OCI-LY1 (cell line): ENCODE measurements around the gene PLEKHH2.

Experiments used
- H2AFZ ChIP-seq: fragments of 200-600 bp; sonication (generic), shearing (Covaris generic); 2 replicates; pipeline ENCODE4 v1.6.0; 2014; ENCODE audit warnings: antibody characterized with exemption, mild to moderate bottlenecking, low read length
- H3F3A ChIP-seq: fragments of 200-600 bp; sonication (generic), shearing (Covaris generic); 2 replicates; pipeline ENCODE4 v1.6.0; 2014; ENCODE audit warnings: mild to moderate bottlenecking, antibody characterized with exemption, low read length, moderate library complexity; ENCODE audit not compliant: insufficient read depth
- H3K27ac ChIP-seq: fragments of 200-600 bp; sonication (generic); 2 replicates; pipeline ENCODE4 v1.5.1; 2014; ENCODE audit warnings: low read length, mixed run types, mild to moderate bottlenecking, low read depth; ENCODE audit not compliant: poor library complexity, severe bottlenecking
- H3K27me3 ChIP-seq: fragments of 200-600 bp; sonication (generic); 2 replicates; pipeline ENCODE4 v1.6.0; 2014; ENCODE audit warnings: antibody characterized with exemption, mild to moderate bottlenecking, low read length, moderate library complexity; ENCODE audit not compliant: insufficient read depth
- H3K36me3 ChIP-seq: fragments of 200-600 bp; sonication (generic); 2 replicates; pipeline ENCODE4 v1.6.1; 2014; ENCODE audit warnings: mild to moderate bottlenecking, antibody characterized with exemption, low read length, moderate library complexity, mixed read lengths; ENCODE audit not compliant: insufficient read depth
- H3K4me1 ChIP-seq: fragments of 200-600 bp; sonication (generic); 2 replicates; pipeline ENCODE4 v1.5.1; 2014; ENCODE audit warnings: mild to moderate bottlenecking, low read length, moderate library complexity; ENCODE audit not compliant: insufficient read depth, severe bottlenecking
- H3K4me2 ChIP-seq: fragments of 200-600 bp; sonication (generic), shearing (Covaris generic); 2 replicates; pipeline ENCODE4 v1.6.1; 2014; ENCODE audit warnings: low read length
- H3K4me3 ChIP-seq: fragments of 200-600 bp; sonication (generic); 2 replicates; pipeline ENCODE4 v1.5.1; 2014; ENCODE audit warnings: low read length, low read depth, mild to moderate bottlenecking, mixed read lengths; ENCODE audit not compliant: poor library complexity, severe bottlenecking
- H3K79me2 ChIP-seq: fragments of 200-600 bp; shearing (Covaris generic); 2 replicates; pipeline ENCODE4 v1.6.1; 2016; ENCODE audit warnings: mixed run types, low read length, mixed read lengths; ENCODE audit not compliant: insufficient read depth
- H3K9ac ChIP-seq: fragments of 200-600 bp; sonication (generic), shearing (Covaris generic); 2 replicates; pipeline ENCODE4 v1.6.1; 2014; ENCODE audit warnings: mild to moderate bottlenecking, low read length, mixed read lengths
- H3K9me2 ChIP-seq: fragments of 200-600 bp; sonication (generic), shearing (Covaris generic); 2 replicates; pipeline ENCODE4 v1.6.1; 2014; ENCODE audit warnings: low read depth, mild to moderate bottlenecking, low read length, mixed read lengths
- H3K9me3 ChIP-seq: fragments of 200-600 bp; shearing (Covaris generic); 2 replicates; pipeline ENCODE4 v1.6.1; 2014; ENCODE audit warnings: low read length, mixed read lengths
- H4K20me1 ChIP-seq: fragments of 200-600 bp; sonication (generic), shearing (Covaris generic); 2 replicates; pipeline ENCODE4 v1.6.0; 2016; ENCODE audit warnings: mild to moderate bottlenecking, low read length; ENCODE audit not compliant: insufficient read depth
- CTCF ChIP-seq: fragments of 200-600 bp; sonication (generic), shearing (Covaris generic); IDR thresholded peaks from 2 replicates; pipeline ENCODE4 v1.5.1; 2017; ENCODE audit warnings: mild to moderate bottlenecking, antibody characterized with exemption, low read length, moderate library complexity, mixed read lengths
- EZH2 ChIP-seq: fragments of 200-600 bp; sonication (generic), shearing (Covaris generic); IDR thresholded peaks from 2 replicates; pipeline ENCODE4 v1.8.0; 2017; ENCODE audit warnings: borderline replicate concordance, mixed run types, mild to moderate bottlenecking, antibody characterized with exemption, low read length, moderate library complexity, mixed read lengths

Gene PLEKHH2

GRCh38 chr2:43764086-43764705, 127.1 kb downstream of the PLEKHH2 start:
- Histone ChIP-seq H3K27ac (no peak overlapping the region), H3K27me3 (no peaks in the 10 kb centered on the region), H3K4me3 (no peak overlapping the region), H4K20me1 (no peaks in the 10 kb centered on the region), H3K9me3 (no peaks in the 10 kb centered on the region), H3K4me1 (no peaks in the 10 kb centered on the region), H3K36me3 (no peaks in the 10 kb centered on the region), H3K9ac (no peak overlapping the region), H3K79me2 (no peaks in the 10 kb centered on the region), H2AFZ (no peak overlapping the region), H3K9me2 (no peaks in the 10 kb centered on the region), H3K4me2 (no peak overlapping the region), H3F3A (no peaks in the 10 kb centered on the region)
- TF ChIP-seq CTCF (no peak), EZH2 (no peak)

GRCh38 chr2:43766006-43766405, 128.9 kb downstream of the PLEKHH2 start:
- H3K4me1 ChIP-seq = no peaks in the 10 kb centered on the region

GRCh38 chr2:43773876-43774613, 137.0 kb downstream of the PLEKHH2 start, which contains the start of gene DYNC2LI1:
Gene DYNC2LI1 (plus strand): TSS chr2:43774039. CDS start chr2:43774139, 100 bp downstream.
- no peaks in the 10 kb centered on the region for H3K36me3 ChIP-seq
- H3K4me2 ChIP-seq = peak within 1 kb of the TSS; percentile 89
- peak within 1 kb of the TSS; percentile 90 for H2AFZ ChIP-seq
- H3K27ac ChIP-seq = no peak within 1 kb of the TSS
- TF ChIP-seq EZH2 = no peak
- no peak for TF ChIP-seq CTCF
- H3K79me2 ChIP-seq = no peaks in the 10 kb centered on the region
- H3K9me2 ChIP-seq = no peaks in the 10 kb centered on the region
- H3K27me3 ChIP-seq = no peaks in the 10 kb centered on the region
- peak within 1 kb of the TSS; percentile 96 for H3K4me3 ChIP-seq
- no peaks in the 10 kb centered on the region for H4K20me1 ChIP-seq
- peak within 1 kb of the TSS; percentile 68 for H3K9ac ChIP-seq
- peaks cover 7% of the 10 kb centered on the region for H3K4me1 ChIP-seq
- H3K9me3 ChIP-seq = no peaks in the 10 kb centered on the region
- H3F3A ChIP-seq = no peaks in the 10 kb centered on the region

More at GRCh38 chr2:43766006-43766405, 128.9 kb downstream of the PLEKHH2 start:
- H4K20me1 ChIP-seq = no peaks in the 10 kb centered on the region
- no peak overlapping the region for H3K4me2 ChIP-seq
- no peak for TF ChIP-seq EZH2
- no peak for TF ChIP-seq CTCF
- H3K9me3 ChIP-seq = no peaks in the 10 kb centered on the region
- no peaks in the 10 kb centered on the region for H3K9me2 ChIP-seq
- no peaks in the 10 kb centered on the region for H3K27me3 ChIP-seq
- no peaks in the 10 kb centered on the region for H3F3A ChIP-seq
- H2AFZ ChIP-seq = no peak overlapping the region
- no peaks in the 10 kb centered on the region for H3K36me3 ChIP-seq
- no peaks in the 10 kb centered on the region for H3K79me2 ChIP-seq
- H3K27ac ChIP-seq = no peak overlapping the region
- H3K9ac ChIP-seq = no peak overlapping the region
- no peak overlapping the region for H3K4me3 ChIP-seq
